DOHH2 (cell line): ENCODE data around the gene TMPRSS2.

ENCODE experiments used
- H3F3A ChIP-seq: fragments of 200-600 bp; sonication (generic), shearing (Covaris generic); 2 replicates; pipeline ENCODE4 v1.6.0; 2016; ENCODE audit warnings: antibody characterized with exemption, mild to moderate bottlenecking; ENCODE audit not compliant: control insufficient read depth, insufficient read depth
- H3K27ac ChIP-seq: fragments of 200-600 bp; sonication (generic); 2 replicates; pipeline ENCODE4 v1.5.1; 2014; ENCODE audit warnings: low read depth, mild to moderate bottlenecking, low read length, moderate library complexity
- H3K27me3 ChIP-seq: fragments of 200-600 bp; sonication (generic); 2 replicates; pipeline ENCODE4 v1.6.1; 2014; ENCODE audit warnings: mild to moderate bottlenecking, low read length, mixed read lengths; ENCODE audit not compliant: control insufficient read depth
- H3K36me3 ChIP-seq: fragments of 200-600 bp; sonication (generic); 2 replicates; pipeline ENCODE4 v1.6.1; 2014; ENCODE audit warnings: mild to moderate bottlenecking, low read length, moderate library complexity, mixed read lengths; ENCODE audit not compliant: control insufficient read depth
- H3K4me1 ChIP-seq: fragments of 200-600 bp; sonication (generic); 2 replicates; pipeline ENCODE4 v1.6.1; 2014; ENCODE audit warnings: mild to moderate bottlenecking, low read length, mixed read lengths; ENCODE audit not compliant: control insufficient read depth
- H3K4me2 ChIP-seq: fragments of 200-600 bp; sonication (generic); 2 replicates; pipeline ENCODE4 v1.6.0; 2014; ENCODE audit warnings: mild to moderate bottlenecking, low read length, moderate library complexity
- H3K4me3 ChIP-seq: fragments of 200-600 bp; sonication (generic); 2 replicates; pipeline ENCODE4 v1.5.1; 2014; ENCODE audit warnings: mild to moderate bottlenecking, low read length, mixed read lengths
- H3K79me2 ChIP-seq: fragments of 200-600 bp; sonication (generic); 2 replicates; pipeline ENCODE4 v1.6.1; 2014; ENCODE audit warnings: mild to moderate bottlenecking, low read length, mixed read lengths; ENCODE audit not compliant: control insufficient read depth
- H3K9me2 ChIP-seq: fragments of 200-600 bp; sonication (generic); replicated peaks from 2 replicates; pipeline ENCODE4 v1.6.1; 2014; ENCODE audit warnings: mild to moderate bottlenecking, low read length, mixed read lengths; ENCODE audit not compliant: control insufficient read depth
- H3K9me3 ChIP-seq: fragments of 200-600 bp; sonication (generic); 2 replicates; pipeline ENCODE4 v1.6.1; 2014; ENCODE audit warnings: antibody characterized with exemption, low read length, mixed read lengths; ENCODE audit not compliant: control insufficient read depth, insufficient read depth
- H4K20me1 ChIP-seq: fragments of 200-600 bp; sonication (generic); 2 replicates; pipeline ENCODE4 v1.6.0; 2014; ENCODE audit warnings: low read depth, mild to moderate bottlenecking, antibody characterized with exemption, low read length, moderate library complexity; ENCODE audit not compliant: control insufficient read depth, insufficient read depth
- EZH2phosphoT487 ChIP-seq: fragments of 200-600 bp; sonication (generic); IDR thresholded peaks from 2 replicates; pipeline ENCODE4 v1.6.1; 2017; ENCODE audit warnings: borderline replicate concordance, mild to moderate bottlenecking, antibody characterized with exemption, low read length, moderate library complexity, mixed read lengths
- TF ChIP-seq, protein P1 (sequence below): fragments of 200-600 bp; sonication (generic); IDR thresholded peaks from one replicate; pipeline ENCODE4 v1.5.1; 2014; ENCODE audit warnings: antibody characterized with exemption, mild to moderate bottlenecking, low read depth, low read length; ENCODE audit not compliant: poor library complexity, severe bottlenecking

TMPRSS2 gene

DNA sequence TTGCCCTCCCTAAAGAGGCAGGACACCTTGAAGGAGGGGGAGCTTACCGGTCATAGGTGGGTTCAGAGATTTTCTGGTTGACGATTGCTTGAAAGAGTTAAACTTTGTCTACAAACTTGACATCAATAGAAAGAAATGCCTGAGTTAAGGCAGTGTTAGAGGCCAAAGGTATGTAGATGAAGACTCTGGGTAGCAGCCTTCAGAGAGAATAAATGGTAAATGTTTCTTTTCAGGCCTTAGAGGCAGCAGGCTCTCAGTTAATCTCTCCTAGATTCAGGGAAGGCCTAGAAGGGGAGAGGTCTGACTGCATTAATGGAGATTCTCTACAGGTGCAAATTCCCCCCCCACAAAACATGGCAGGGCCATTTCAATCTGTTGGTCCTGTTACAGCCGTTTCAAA, 54.2 kb downstream of the TMPRSS2 start:
- Histone ChIP-seq H3K27ac (no peak overlapping the region), H3K4me1 (no peaks in the 10 kb centered on the region), H3K4me3 (no peak overlapping the region), H3K4me2 (no peak overlapping the region), H3K9me2 (no peaks in the 10 kb centered on the region), H3K9me3 (no peaks in the 10 kb centered on the region), H3F3A (no peaks in the 10 kb centered on the region), H3K36me3 (no peaks in the 10 kb centered on the region), H3K27me3 (no peaks in the 10 kb centered on the region), H3K79me2 (no peaks in the 10 kb centered on the region), H4K20me1 (no peaks in the 10 kb centered on the region)
- TF ChIP-seq EZH2phosphoT487: no peak
- TF ChIP-seq, protein P1, sequence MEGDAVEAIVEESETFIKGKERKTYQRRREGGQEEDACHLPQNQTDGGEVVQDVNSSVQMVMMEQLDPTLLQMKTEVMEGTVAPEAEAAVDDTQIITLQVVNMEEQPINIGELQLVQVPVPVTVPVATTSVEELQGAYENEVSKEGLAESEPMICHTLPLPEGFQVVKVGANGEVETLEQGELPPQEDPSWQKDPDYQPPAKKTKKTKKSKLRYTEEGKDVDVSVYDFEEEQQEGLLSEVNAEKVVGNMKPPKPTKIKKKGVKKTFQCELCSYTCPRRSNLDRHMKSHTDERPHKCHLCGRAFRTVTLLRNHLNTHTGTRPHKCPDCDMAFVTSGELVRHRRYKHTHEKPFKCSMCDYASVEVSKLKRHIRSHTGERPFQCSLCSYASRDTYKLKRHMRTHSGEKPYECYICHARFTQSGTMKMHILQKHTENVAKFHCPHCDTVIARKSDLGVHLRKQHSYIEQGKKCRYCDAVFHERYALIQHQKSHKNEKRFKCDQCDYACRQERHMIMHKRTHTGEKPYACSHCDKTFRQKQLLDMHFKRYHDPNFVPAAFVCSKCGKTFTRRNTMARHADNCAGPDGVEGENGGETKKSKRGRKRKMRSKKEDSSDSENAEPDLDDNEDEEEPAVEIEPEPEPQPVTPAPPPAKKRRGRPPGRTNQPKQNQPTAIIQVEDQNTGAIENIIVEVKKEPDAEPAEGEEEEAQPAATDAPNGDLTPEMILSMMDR: no peak

DNA sequence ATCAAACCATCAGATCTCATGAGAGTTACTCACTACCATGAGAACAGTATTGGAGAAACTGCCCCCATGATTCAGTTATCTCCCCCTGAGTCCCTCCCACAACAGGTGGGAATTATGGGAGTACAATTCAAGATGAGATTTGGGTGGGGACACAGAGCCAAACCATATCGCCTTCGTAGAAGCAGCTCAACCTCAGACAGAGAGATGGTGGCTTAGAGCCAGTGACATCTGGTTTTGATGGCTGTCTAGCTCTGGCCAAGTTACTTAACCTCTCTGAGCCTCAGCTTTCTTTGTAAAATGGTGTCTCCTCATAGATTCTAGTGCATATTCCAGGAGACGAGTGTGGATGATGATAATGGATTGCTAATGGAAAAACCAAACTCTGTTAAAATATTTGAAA, 54.8 kb downstream of the TMPRSS2 start:
- Histone ChIP-seq H4K20me1 (no peaks in the 10 kb centered on the region), H3K27ac (no peak overlapping the region), H3K4me2 (no peak overlapping the region), H3K36me3 (no peaks in the 10 kb centered on the region), H3K79me2 (no peaks in the 10 kb centered on the region), H3K9me2 (no peaks in the 10 kb centered on the region), H3K4me1 (no peaks in the 10 kb centered on the region), H3K4me3 (no peak overlapping the region), H3K9me3 (no peaks in the 10 kb centered on the region), H3K27me3 (no peaks in the 10 kb centered on the region), H3F3A (no peaks in the 10 kb centered on the region)
- no peak for TF ChIP-seq EZH2phosphoT487
- TF ChIP-seq, protein P1: no peak

DNA sequence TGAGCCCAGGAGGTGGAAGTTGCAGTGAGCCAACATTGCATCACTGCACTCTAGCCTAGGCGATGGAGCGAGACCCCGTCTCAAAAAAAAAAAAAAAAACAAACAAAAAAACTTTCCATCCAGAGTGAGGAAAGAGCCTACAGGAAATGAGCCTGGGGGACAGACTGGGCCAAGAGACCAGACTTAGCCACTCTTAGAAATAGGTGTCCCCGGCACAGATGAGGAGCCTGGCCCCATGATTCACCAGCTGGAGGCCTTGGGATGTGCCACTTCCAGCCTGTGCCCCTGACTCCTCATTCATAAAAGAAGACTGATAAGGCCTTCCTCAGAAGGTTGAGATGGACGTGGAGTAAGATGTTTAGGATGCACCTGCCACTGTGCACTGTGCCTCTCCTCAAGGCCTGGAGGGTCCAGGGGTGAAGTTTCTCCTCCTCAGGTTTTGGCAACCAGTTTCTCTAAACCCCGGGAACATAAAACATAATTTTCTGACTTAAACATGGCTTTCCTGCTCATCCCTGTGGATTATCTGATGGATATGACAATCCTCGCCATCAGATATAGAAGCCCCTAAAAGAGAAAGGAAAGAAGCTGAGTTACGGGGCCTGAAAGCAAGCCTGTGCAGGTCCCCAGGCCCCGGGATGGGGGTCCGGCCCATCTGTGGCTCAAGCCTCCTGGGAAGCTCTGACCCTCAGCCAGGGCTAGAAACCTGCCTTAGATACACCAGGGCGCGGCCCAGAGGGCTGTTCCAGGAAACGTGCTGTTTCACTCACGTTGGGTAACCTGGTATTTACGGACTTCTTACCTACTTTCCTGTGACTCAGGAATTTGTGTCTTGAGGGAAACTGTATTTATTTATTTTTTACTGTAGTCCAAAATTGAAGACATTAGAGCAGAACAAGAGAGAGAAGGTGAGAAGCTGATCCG, 55.9 kb downstream of the TMPRSS2 start:
- Histone ChIP-seq H4K20me1 (no peaks in the 10 kb centered on the region), H3K4me2 (no peak overlapping the region), H3K36me3 (no peaks in the 10 kb centered on the region), H3K4me1 (no peaks in the 10 kb centered on the region), H3K9me3 (no peaks in the 10 kb centered on the region), H3K9me2 (no peaks in the 10 kb centered on the region), H3K27me3 (no peaks in the 10 kb centered on the region), H3K4me3 (no peak overlapping the region), H3K79me2 (no peaks in the 10 kb centered on the region), H3F3A (no peaks in the 10 kb centered on the region), H3K27ac (no peak overlapping the region)
- no peak for TF ChIP-seq EZH2phosphoT487
- TF ChIP-seq, protein P1: no peak
